ENCODE results near the gene COL9A1. TPM values are rescaled to one million over a fixed set of nuclear protein-coding genes. Genes with fewer than 3 reads are reported as not detected.
"Not testable (repeated sequence)": the region's sequence is repeated elsewhere in the genome, so short reads cannot be mapped to it uniquely, and the experiment has no call there.

COL9A1 gene
- polyA plus RNA-seq, 1 experiment: not detected

DNA sequence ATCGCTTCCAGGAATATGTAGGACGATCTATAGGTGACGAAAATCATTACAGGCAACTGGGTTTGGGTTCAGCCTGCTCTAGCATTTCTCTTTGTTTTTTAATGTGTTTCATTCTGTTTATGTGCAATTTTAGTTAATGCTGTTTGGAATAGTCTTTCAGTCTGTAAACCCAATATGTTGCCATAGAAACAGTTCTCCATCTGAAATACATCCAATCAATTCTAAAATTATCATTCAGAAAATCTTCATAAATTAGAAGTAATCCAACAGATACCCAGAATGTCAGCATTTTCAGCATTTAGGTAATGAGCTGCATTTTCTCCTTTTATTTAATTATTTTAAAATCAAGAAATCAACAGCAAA lies 34.8 kb upstream of the COL9A1 start:
- no peaks in the 10 kb centered on the region for H3K27me3 ChIP-seq (ENCODE audit: control insufficient read depth, insufficient read depth, low read length)
- H3K4me3 ChIP-seq (ENCODE audit: low read depth, low read length): no peak overlapping the region
- POLR2A ChIA-PET: no interaction called here
- no peaks in the 10 kb centered on the region for H3K36me3 ChIP-seq (ENCODE audit: control insufficient read depth, insufficient read depth, low read length)
- TF ChIP-seq, protein P1, sequence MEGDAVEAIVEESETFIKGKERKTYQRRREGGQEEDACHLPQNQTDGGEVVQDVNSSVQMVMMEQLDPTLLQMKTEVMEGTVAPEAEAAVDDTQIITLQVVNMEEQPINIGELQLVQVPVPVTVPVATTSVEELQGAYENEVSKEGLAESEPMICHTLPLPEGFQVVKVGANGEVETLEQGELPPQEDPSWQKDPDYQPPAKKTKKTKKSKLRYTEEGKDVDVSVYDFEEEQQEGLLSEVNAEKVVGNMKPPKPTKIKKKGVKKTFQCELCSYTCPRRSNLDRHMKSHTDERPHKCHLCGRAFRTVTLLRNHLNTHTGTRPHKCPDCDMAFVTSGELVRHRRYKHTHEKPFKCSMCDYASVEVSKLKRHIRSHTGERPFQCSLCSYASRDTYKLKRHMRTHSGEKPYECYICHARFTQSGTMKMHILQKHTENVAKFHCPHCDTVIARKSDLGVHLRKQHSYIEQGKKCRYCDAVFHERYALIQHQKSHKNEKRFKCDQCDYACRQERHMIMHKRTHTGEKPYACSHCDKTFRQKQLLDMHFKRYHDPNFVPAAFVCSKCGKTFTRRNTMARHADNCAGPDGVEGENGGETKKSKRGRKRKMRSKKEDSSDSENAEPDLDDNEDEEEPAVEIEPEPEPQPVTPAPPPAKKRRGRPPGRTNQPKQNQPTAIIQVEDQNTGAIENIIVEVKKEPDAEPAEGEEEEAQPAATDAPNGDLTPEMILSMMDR (IDR thresholded peaks at IDR 0.05; ENCODE audit: insufficient read depth, low read depth, low read length): no peak
- no peak for DNase-seq (ENCODE audit: low read depth)
- CTCF ChIA-PET: no interaction called here

DNA sequence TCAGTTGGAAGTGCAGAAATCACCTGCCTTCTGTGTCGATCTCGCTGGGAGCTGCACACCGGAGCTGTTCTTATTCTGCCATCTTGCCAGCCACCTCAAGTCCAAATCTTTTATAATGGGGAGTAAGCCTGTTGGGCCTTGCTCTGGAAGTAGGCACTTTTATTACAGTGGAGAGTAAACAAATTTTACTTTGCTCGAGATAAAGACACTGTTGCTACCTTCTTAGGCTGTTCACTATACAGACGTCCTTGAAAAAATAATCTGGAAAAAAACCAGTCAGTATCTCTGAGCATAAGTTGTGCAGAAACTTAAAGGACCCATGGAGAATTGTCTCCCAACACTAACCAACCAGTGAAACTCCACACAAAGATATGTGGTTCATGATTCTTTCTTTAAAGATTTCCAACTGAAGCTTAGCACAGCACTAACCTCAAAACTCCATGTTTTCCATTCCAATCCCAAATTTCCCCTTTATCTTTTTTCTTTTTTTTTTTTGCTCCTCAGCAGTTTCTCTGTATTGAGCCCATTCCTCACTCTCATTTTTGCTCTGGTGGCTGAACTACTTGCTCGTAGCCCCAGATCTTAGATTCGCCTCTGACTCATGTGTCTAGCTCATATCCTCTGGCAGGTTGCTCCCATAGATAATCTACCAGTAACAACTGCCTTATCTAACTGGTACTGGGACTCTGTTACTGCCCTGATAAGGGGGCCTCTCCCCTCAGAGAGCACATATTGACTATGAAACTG lies 34.3 kb upstream of the COL9A1 start:
- POLR2A ChIA-PET: no interaction called here
- Histone ChIP-seq H3K27me3 (ENCODE audit: control insufficient read depth, insufficient read depth, low read length) (no peaks in the 10 kb centered on the region), H3K36me3 (ENCODE audit: control insufficient read depth, insufficient read depth, low read length) (no peaks in the 10 kb centered on the region), H3K4me3 (ENCODE audit: low read depth, low read length) (no peak overlapping the region)
- no peak for DNase-seq (ENCODE audit: low read depth)
- TF ChIP-seq, protein P1 (IDR thresholded peaks at IDR 0.05; ENCODE audit: insufficient read depth, low read depth, low read length): no peak
- CTCF ChIA-PET: no interaction called here

DNA sequence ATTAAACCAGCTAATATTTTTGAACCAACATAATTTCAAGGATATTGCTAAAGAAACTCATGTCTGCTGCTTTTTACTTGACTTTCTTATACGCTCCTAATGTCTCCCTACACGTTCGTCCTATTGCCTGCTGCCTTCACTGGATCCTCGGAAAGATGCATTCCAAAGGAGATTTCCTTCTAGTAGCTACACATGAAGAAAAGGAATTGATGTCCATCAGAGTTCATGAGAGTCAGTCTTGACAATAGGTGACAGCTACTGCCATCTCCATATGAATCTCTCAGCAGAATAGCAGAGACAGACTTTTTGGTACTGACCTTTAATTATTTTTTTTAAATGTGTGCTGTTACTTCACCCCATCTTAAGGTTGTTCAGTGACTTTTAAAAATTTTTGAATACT lies 24.2 kb upstream of the COL9A1 start:
- ChIA-PET POLR2A (no interaction called here), CTCF (no interaction called here)
- H3K27me3 ChIP-seq (ENCODE audit: control insufficient read depth, insufficient read depth, low read length): no peaks in the 10 kb centered on the region; the same call in 1 of the 2 replicates
- no peak overlapping the region for H3K4me3 ChIP-seq (ENCODE audit: low read depth, low read length)
- no peaks in the 10 kb centered on the region for H3K36me3 ChIP-seq (ENCODE audit: control insufficient read depth, insufficient read depth, low read length)
- no peak for DNase-seq (ENCODE audit: low read depth)
- TF ChIP-seq, protein P1 (IDR thresholded peaks at IDR 0.05; ENCODE audit: insufficient read depth, low read depth, low read length): no peak

DNA sequence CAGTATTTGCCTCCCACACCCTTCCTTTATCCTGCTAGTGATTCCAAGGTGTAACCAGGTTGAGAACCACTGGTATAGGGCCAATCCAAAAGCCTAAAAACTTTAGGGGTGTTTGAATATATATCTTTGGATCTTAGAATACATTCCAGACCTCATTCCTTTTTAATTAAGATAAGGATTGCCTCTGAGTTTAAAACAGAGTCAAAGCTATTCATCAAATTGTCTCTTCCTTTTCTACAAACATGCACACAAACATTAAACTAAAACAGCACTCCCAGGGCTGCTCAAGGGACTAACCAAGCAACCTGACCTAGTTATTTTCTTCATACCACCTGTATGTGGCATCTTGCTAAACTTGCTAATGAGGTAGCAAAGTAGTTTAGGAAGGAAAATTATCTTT lies 22.1 kb upstream of the COL9A1 start:
- Histone ChIP-seq H3K4me3 (ENCODE audit: low read depth, low read length) (no peak overlapping the region), H3K27me3 (ENCODE audit: control insufficient read depth, insufficient read depth, low read length) (no peaks in the 10 kb centered on the region; the same call in 1 of the 2 replicates), H3K36me3 (ENCODE audit: control insufficient read depth, insufficient read depth, low read length) (no peaks in the 10 kb centered on the region)
- ChIA-PET CTCF (interaction anchor here (1.8 kb wide), 1 partner anchor 15 kb away, joined by 8 read pairs; no protein-coding TSS in a partner anchor), POLR2A (no interaction called here)
- TF ChIP-seq, protein P1 (IDR thresholded peaks at IDR 0.05; ENCODE audit: insufficient read depth, low read depth, low read length): no peak
- no peak for DNase-seq (ENCODE audit: low read depth)

DNA sequence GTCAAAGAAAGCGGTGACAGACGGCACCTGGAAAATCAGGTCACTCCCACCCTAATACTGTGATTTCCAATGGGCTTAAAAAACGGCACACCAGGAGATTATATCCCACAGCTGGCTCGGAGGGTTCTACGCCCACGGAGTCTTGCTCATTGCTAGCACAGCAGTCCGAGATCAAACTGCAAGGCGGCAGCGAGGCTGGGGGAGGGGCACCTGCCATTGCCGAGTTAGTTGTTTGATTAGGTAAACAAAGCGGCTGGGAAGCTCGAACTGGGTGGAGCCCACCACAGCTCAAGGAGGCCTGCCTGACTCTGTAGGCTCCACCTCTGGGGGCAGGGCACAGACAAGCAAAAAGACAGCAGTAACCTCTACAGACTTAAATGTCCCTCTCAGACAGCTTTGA lies 14.9 kb upstream of the COL9A1 start:
- H3K4me3 ChIP-seq (ENCODE audit: low read depth, low read length); H3K27me3 ChIP-seq (ENCODE audit: control insufficient read depth, insufficient read depth, low read length); H3K36me3 ChIP-seq (ENCODE audit: control insufficient read depth, insufficient read depth, low read length); DNase-seq (ENCODE audit: low read depth); POLR2A ChIA-PET: not testable (repeated sequence)
- CTCF ChIA-PET: interaction anchor here (0.9 to 1.1 kb wide), 2 partner anchors 8 to 9 kb away, joined by 3 read pairs; no protein-coding TSS in a partner anchor
